Mucosa of descending colon (tissue), 3 donors: ENCODE data around the gene PGBD5. TPM values are rescaled to one million over a fixed set of nuclear protein-coding genes. Genes with fewer than 3 reads are reported as not detected.
"Not testable (repeated sequence)": the region's sequence is repeated elsewhere in the genome, so short reads cannot be mapped to it uniquely, and the experiment has no call there.

Experiments
- ATAC-seq: fragments of 200-7000 bp; cut with Tn5 transposase; one replicate; pipeline ENCODE4 v1.9.1; 2020; ENCODE audit warnings: mild to moderate bottlenecking, moderate library complexity
- DNase-seq, 3 donors: peaks; one replicate each; pipeline ENCODE4 v3.0.0-alpha.2; 2020
- H3K36me3 ChIP-seq: fragments of 200-600 bp; one replicate; pipeline ENCODE4 v1.8.0; 2021; ENCODE audit warnings: low read depth, mild to moderate bottlenecking
- H3K4me1 ChIP-seq: fragments of 200-600 bp; one replicate; pipeline ENCODE4 v1.8.0; 2021; ENCODE audit warnings: low read depth, mild to moderate bottlenecking
- H3K4me3 ChIP-seq: fragments of 200-600 bp; one replicate; pipeline ENCODE4 v1.8.0; 2021; ENCODE audit warnings: mild to moderate bottlenecking
- H3K9me3 ChIP-seq: fragments of 200-600 bp; one replicate; pipeline ENCODE4 v1.8.0; 2021; ENCODE audit warnings: mild to moderate bottlenecking
- CTCF ChIP-seq: fragments of 200-600 bp; IDR thresholded peaks from one replicate; pipeline ENCODE4 v1.8.0; 2022; ENCODE audit warnings: antibody characterized with exemption, mild to moderate bottlenecking
- intact Hi-C, 2 donors: fragments of 100-400 bp; cut with DNase I in 1 of 2; cut with micrococcal nuclease in 1 of 2; formaldehyde crosslinking; loops; one replicate each; pipeline versions ENCODE4 v1.11.0 to v1.11.1; 2022; cut with DNase I, micrococcal nuclease
- long read RNA-seq, 2 donors: library from polyadenylated mRNA; unstranded; transcript quantifications; one replicate each; pipeline ENCODE4 v2.0.0, GENCODE V29; 2019 to 2021
- total RNA-seq, 3 donors: library from RNA; stranded (reverse); fragmentation: NEBNext Ultra II Directional in 2 of 3; extraction: Animal tissue kit (Norgen Biotek cat#: 25700) in 2 of 3; gene quantifications; one replicate each; pipeline versions ENCODE4 v1.2.1 to v1.2.4, GENCODE V29; 2021 to 2023
- donor health status: DM: no; HTN: no; CAD: no; lungs with moderate emphysema.
- donor health status: DM: no; HTN: no; CAD: no.
- donor health status: DM: no; HTN: yes; CAD: no.

The PGBD5 gene
- total RNA-seq, result 1 to 10 TPM; 1.4 to 3.2 (median 2.7) TPM
- long read RNA-seq, donor 1, result 0 reads
- long read RNA-seq, donor 2, result 0 reads

GRCh38 chr1:230426246-230427093, at the start of gene PGBD5:
Gene PGBD5 (minus strand): TSS chr1:230426332. CDS start chr1:230425928, 404 bp downstream.
- Histone ChIP-seq H3K4me1 (peaks cover 11% of the 10 kb centered on the region), H3K9me3 (no peaks in the 10 kb centered on the region), H3K36me3 (no peaks in the 10 kb centered on the region), H3K4me3 (peak within 1 kb of the TSS; percentile 14)
- TF ChIP-seq CTCF, result no peak
- peak; percentile 97 for ATAC-seq
- DNase-seq, result peak; percentile 72 to 90 (median 88)
- intact Hi-C loops, result no loop called here

GRCh38 chr1:230474924-230475323, 48.8 kb upstream of the PGBD5 start:
- H3K36me3 ChIP-seq, intact Hi-C loops, H3K4me1 ChIP-seq, ATAC-seq, H3K9me3 ChIP-seq, H3K4me3 ChIP-seq, DNase-seq: not testable (repeated sequence)

- H3K4me3 ChIP-seq, H3K36me3 ChIP-seq, H3K9me3 ChIP-seq, DNase-seq, ATAC-seq, H3K4me1 ChIP-seq, intact Hi-C loops: not testable (repeated sequence)
Observed at GRCh38 chr1:230470750-230471149, 44.6 kb upstream of the PGBD5 start.

GRCh38 chr1:230469271-230469670, 43.1 kb upstream of the PGBD5 start:
- TF ChIP-seq CTCF, result no peak
- intact Hi-C loops, result no loop called here
- DNase-seq (no peak), ATAC-seq (no peak)
- H3K36me3 ChIP-seq, result no peaks in the 10 kb centered on the region
- no peaks in the 10 kb centered on the region for H3K9me3 ChIP-seq
- no peak overlapping the region for H3K4me3 ChIP-seq
- no peaks in the 10 kb centered on the region for H3K4me1 ChIP-seq

- H3K9me3 ChIP-seq, result no peaks in the 10 kb centered on the region
- TF ChIP-seq CTCF, result no peak
- H3K4me3 ChIP-seq, result no peak overlapping the region
- ATAC-seq (no peak), DNase-seq (no peak)
- intact Hi-C loops, result no loop called here
- H3K4me1 ChIP-seq, result no peaks in the 10 kb centered on the region
- no peaks in the 10 kb centered on the region for H3K36me3 ChIP-seq
Observed at GRCh38 chr1:230465691-230466090, 39.6 kb upstream of the PGBD5 start.

- ATAC-seq, result no peak
- TF ChIP-seq CTCF, result no peak
- DNase-seq, result no peak
- intact Hi-C loops, result no loop called here
- Histone ChIP-seq H3K4me3 (no peak overlapping the region), H3K36me3 (no peaks in the 10 kb centered on the region), H3K4me1 (no peaks in the 10 kb centered on the region), H3K9me3 (no peaks in the 10 kb centered on the region)
Observed at GRCh38 chr1:230464671-230465070, 38.5 kb upstream of the PGBD5 start.
